Neuron (in vitro differentiated cells): ENCODE data around the gene KCNAB2.

Source experiments
- H2AFZ ChIP-seq: one replicate; pipeline ENCODE4 v1.6.1; 2013; ENCODE audit warnings: low read depth, mild to moderate bottlenecking, inconsistent platforms, low read length, moderate library complexity
- H3K27me3 ChIP-seq: one replicate; pipeline ENCODE4 v1.6.1; 2013; ENCODE audit warnings: low read length; ENCODE audit not compliant: insufficient read depth
- H3K36me3 ChIP-seq: one replicate; pipeline ENCODE4 v1.6.1; 2013; ENCODE audit warnings: low read length; ENCODE audit not compliant: insufficient read depth
- H3K4me1 ChIP-seq: one replicate; pipeline ENCODE4 v1.6.1; 2013; ENCODE audit warnings: low read length; ENCODE audit not compliant: insufficient read depth
- H3K4me3 ChIP-seq: 2 replicates; pipeline ENCODE4 v1.5.1; 2013; ENCODE audit warnings: mild to moderate bottlenecking, low read length, moderate library complexity
- H3K9me3 ChIP-seq: one replicate; pipeline ENCODE4 v1.6.1; 2013; ENCODE audit warnings: low read length

The KCNAB2 gene

GRCh38 chr1:6087377-6087772, 41.7 kb downstream of the KCNAB2 start:
- peaks cover 21% of the 10 kb centered on the region for H3K27me3 ChIP-seq
- no peaks in the 10 kb centered on the region for H3K36me3 ChIP-seq
- no peak overlapping the region for H3K4me3 ChIP-seq
- no peaks in the 10 kb centered on the region for H3K9me3 ChIP-seq
- H3K4me1 ChIP-seq = peaks cover 26% of the 10 kb centered on the region
- H2AFZ ChIP-seq = no peak overlapping the region

GRCh38 chr1:6087958-6088357, 42.3 kb downstream of the KCNAB2 start:
- no peaks in the 10 kb centered on the region for H3K36me3 ChIP-seq
- peaks cover 24% of the 10 kb centered on the region for H3K27me3 ChIP-seq
- no peaks in the 10 kb centered on the region for H3K9me3 ChIP-seq
- no peak overlapping the region for H2AFZ ChIP-seq
- no peak overlapping the region for H3K4me3 ChIP-seq
- peaks cover 20% of the 10 kb centered on the region for H3K4me1 ChIP-seq

- no peak overlapping the region for H2AFZ ChIP-seq
- H3K9me3 ChIP-seq = no peaks in the 10 kb centered on the region
- H3K36me3 ChIP-seq = no peaks in the 10 kb centered on the region
- peaks cover 10% of the 10 kb centered on the region for H3K4me1 ChIP-seq
- H3K4me3 ChIP-seq = no peak overlapping the region
- H3K27me3 ChIP-seq = peaks cover 29% of the 10 kb centered on the region
Measured at GRCh38 chr1:6088956-6089355, 43.3 kb downstream of the KCNAB2 start.

- Histone ChIP-seq H3K9me3 (no peaks in the 10 kb centered on the region), H2AFZ (no peak overlapping the region), H3K27me3 (peaks cover 29% of the 10 kb centered on the region), H3K4me3 (no peak overlapping the region), H3K36me3 (no peaks in the 10 kb centered on the region), H3K4me1 (peaks cover 6% of the 10 kb centered on the region)
Measured at GRCh38 chr1:6090288-6090687, 44.6 kb downstream of the KCNAB2 start.

- Histone ChIP-seq H3K4me1 (peaks cover 5% of the 10 kb centered on the region), H3K9me3 (no peaks in the 10 kb centered on the region), H3K4me3 (no peak overlapping the region), H2AFZ (no peak overlapping the region), H3K27me3 (peaks cover 29% of the 10 kb centered on the region), H3K36me3 (no peaks in the 10 kb centered on the region)
Measured at GRCh38 chr1:6090996-6091822, 45.5 kb downstream of the KCNAB2 start.

- H3K36me3 ChIP-seq = no peaks in the 10 kb centered on the region
- H3K4me1 ChIP-seq = no peaks in the 10 kb centered on the region
- no peaks in the 10 kb centered on the region for H3K9me3 ChIP-seq
- H3K4me3 ChIP-seq = no peak overlapping the region
- peaks cover 29% of the 10 kb centered on the region for H3K27me3 ChIP-seq
- no peak overlapping the region for H2AFZ ChIP-seq
Measured at GRCh38 chr1:6091823-6092109, 46.1 kb downstream of the KCNAB2 start.

- no peaks in the 10 kb centered on the region for H3K9me3 ChIP-seq
- H3K27me3 ChIP-seq = peaks cover 29% of the 10 kb centered on the region
- H3K4me3 ChIP-seq = no peak overlapping the region
- H3K4me1 ChIP-seq = no peaks in the 10 kb centered on the region
- H2AFZ ChIP-seq = no peak overlapping the region
- H3K36me3 ChIP-seq = no peaks in the 10 kb centered on the region
Measured at GRCh38 chr1:6092211-6092610, 46.5 kb downstream of the KCNAB2 start.

GRCh38 chr1:6093071-6093470, 47.4 kb downstream of the KCNAB2 start:
- Histone ChIP-seq H3K4me3 (no peak overlapping the region), H2AFZ (no peak overlapping the region), H3K27me3 (peaks cover 29% of the 10 kb centered on the region), H3K4me1 (no peaks in the 10 kb centered on the region), H3K9me3 (no peaks in the 10 kb centered on the region), H3K36me3 (no peaks in the 10 kb centered on the region)

GRCh38 chr1:6093611-6094010, 47.9 kb downstream of the KCNAB2 start:
- no peak overlapping the region for H2AFZ ChIP-seq
- no peaks in the 10 kb centered on the region for H3K36me3 ChIP-seq
- H3K4me3 ChIP-seq = no peak overlapping the region
- no peaks in the 10 kb centered on the region for H3K4me1 ChIP-seq
- no peaks in the 10 kb centered on the region for H3K9me3 ChIP-seq
- H3K27me3 ChIP-seq = peaks cover 29% of the 10 kb centered on the region

- H3K27me3 ChIP-seq = peaks cover 29% of the 10 kb centered on the region
- H3K9me3 ChIP-seq = no peaks in the 10 kb centered on the region
- no peak overlapping the region for H2AFZ ChIP-seq
- H3K4me1 ChIP-seq = no peaks in the 10 kb centered on the region
- no peak overlapping the region for H3K4me3 ChIP-seq
- H3K36me3 ChIP-seq = no peaks in the 10 kb centered on the region
Measured at GRCh38 chr1:6094246-6094645, 48.6 kb downstream of the KCNAB2 start.

GRCh38 chr1:6094801-6095505, 49.3 kb downstream of the KCNAB2 start:
- H3K4me1 ChIP-seq = no peaks in the 10 kb centered on the region
- H3K4me3 ChIP-seq = no peak overlapping the region
- H3K27me3 ChIP-seq = peaks cover 29% of the 10 kb centered on the region
- H2AFZ ChIP-seq = no peak overlapping the region
- no peaks in the 10 kb centered on the region for H3K9me3 ChIP-seq
- no peaks in the 10 kb centered on the region for H3K36me3 ChIP-seq

GRCh38 chr1:6095511-6096242, 50.0 kb downstream of the KCNAB2 start:
- H3K36me3 ChIP-seq = no peaks in the 10 kb centered on the region
- no peak overlapping the region for H3K4me3 ChIP-seq
- peaks cover 23% of the 10 kb centered on the region for H3K27me3 ChIP-seq
- H3K9me3 ChIP-seq = no peaks in the 10 kb centered on the region
- H2AFZ ChIP-seq = no peak overlapping the region
- peaks cover 5% of the 10 kb centered on the region for H3K4me1 ChIP-seq
